ENCODE results near the gene VAV2.

GRCh38 chr9:133932633-133933032, 59.5 kb downstream of the VAV2 start:
- TF ChIP-seq, protein P1, sequence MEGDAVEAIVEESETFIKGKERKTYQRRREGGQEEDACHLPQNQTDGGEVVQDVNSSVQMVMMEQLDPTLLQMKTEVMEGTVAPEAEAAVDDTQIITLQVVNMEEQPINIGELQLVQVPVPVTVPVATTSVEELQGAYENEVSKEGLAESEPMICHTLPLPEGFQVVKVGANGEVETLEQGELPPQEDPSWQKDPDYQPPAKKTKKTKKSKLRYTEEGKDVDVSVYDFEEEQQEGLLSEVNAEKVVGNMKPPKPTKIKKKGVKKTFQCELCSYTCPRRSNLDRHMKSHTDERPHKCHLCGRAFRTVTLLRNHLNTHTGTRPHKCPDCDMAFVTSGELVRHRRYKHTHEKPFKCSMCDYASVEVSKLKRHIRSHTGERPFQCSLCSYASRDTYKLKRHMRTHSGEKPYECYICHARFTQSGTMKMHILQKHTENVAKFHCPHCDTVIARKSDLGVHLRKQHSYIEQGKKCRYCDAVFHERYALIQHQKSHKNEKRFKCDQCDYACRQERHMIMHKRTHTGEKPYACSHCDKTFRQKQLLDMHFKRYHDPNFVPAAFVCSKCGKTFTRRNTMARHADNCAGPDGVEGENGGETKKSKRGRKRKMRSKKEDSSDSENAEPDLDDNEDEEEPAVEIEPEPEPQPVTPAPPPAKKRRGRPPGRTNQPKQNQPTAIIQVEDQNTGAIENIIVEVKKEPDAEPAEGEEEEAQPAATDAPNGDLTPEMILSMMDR (IDR thresholded peaks at IDR 0.05), result no peak
- TF ChIP-seq POLR2AphosphoS5 (IDR thresholded peaks at IDR 0.05), result no peak

All from sigmoid colon (tissue), 4 donors.